MCF 10A (cell line): ENCODE data around the gene RAPSN. TPM values are rescaled to one million over a fixed set of nuclear protein-coding genes. Genes with fewer than 3 reads are reported as not detected.

ENCODE experiments used
- BruUV-seq: library from RNA; stranded (reverse); fragments of 400-500 nt; replicated peaks from 2 replicates; lab custom pipeline; 2021; lab: Mats Ljungman, UMichigan
- CTCF ChIA-PET: fragments of 300-600 bp; sonication (Branson Sonifier 250); formaldehyde crosslinking; extraction: SDS; loops from one replicate; lab custom pipeline; 2021; ENCODE audit warnings: antibody characterized with exemption, inconsistent platforms; lab: Yijun Ruan, JAX
- POLR2A ChIA-PET: fragments of 300-600, 350-650 bp; sonication (Branson Sonifier 250); formaldehyde crosslinking; extraction: SDS; loops from one replicate; lab custom pipeline; 2020; ENCODE audit warnings: antibody characterized with exemption, inconsistent platforms; lab: Yijun Ruan, JAX
- DNase-seq: peaks from one replicate; pipeline ENCODE4 v3.0.0-alpha.2; 2018; ENCODE audit not compliant: unreplicated experiment
- H3K27ac Mint-ChIP-seq: one replicate; pipeline ENCODE4 v1.8.0; 2022; ENCODE audit warnings: mild to moderate bottlenecking, low read depth, mixed read lengths; ENCODE audit not compliant: unreplicated experiment
- H3K27me3 Mint-ChIP-seq: one replicate; pipeline ENCODE4 v1.8.0; 2022; ENCODE audit warnings: mixed read lengths; ENCODE audit not compliant: insufficient read depth, unreplicated experiment
- H3K36me3 Mint-ChIP-seq: one replicate; pipeline ENCODE4 v1.8.0; 2022; ENCODE audit warnings: mild to moderate bottlenecking, moderate library complexity, mixed read lengths; ENCODE audit not compliant: insufficient read depth, unreplicated experiment
- H3K4me1 Mint-ChIP-seq: one replicate; pipeline ENCODE4 v1.8.0; 2022; ENCODE audit warnings: mixed read lengths; ENCODE audit not compliant: insufficient read depth, unreplicated experiment
- H3K4me3 Mint-ChIP-seq: one replicate; pipeline ENCODE4 v1.8.0; 2022; ENCODE audit warnings: mild to moderate bottlenecking, moderate library complexity, mixed read lengths; ENCODE audit not compliant: unreplicated experiment
- H3K9me3 Mint-ChIP-seq: one replicate; pipeline ENCODE4 v1.8.0; 2022; ENCODE audit warnings: mixed read lengths; ENCODE audit not compliant: unreplicated experiment
- intact Hi-C: fragments of 100-400 bp; cut with micrococcal nuclease; formaldehyde crosslinking; loops from 2 replicates; pipeline ENCODE4 v1.14.1; 2022
- total RNA-seq: library from RNA; stranded (reverse); gene quantifications from 2 replicates; pipeline ENCODE4 v1.2.3, GENCODE V29; 2022
- TF ChIP-seq, protein P1 (sequence below): fragments of 200-600 bp; IDR thresholded peaks from one replicate; pipeline ENCODE4 v1.8.0; 2022; ENCODE audit warnings: antibody characterized with exemption, mild to moderate bottlenecking; ENCODE audit not compliant: unreplicated experiment

The RAPSN gene
- total RNA-seq, 1 experiment from 2014 or later, result 0.51 TPM

DNA sequence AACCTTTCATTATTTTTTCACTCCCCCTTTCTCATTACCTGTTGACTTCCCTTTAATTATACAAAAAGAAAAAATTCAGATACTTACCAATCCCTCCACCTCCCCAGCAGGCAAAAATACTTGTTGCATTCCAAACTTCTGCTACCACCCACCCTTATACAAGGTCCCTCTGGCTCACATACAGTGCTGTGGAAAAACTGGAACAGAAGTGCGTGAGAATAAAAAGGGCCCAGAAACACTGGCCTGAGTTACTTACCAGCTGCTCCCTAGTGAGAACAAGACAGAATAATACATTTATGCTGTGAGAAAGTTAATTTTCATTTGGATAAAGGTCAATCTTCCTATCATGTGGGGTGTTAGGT is 46.9 kb upstream of the RAPSN start:
- no peak overlapping the region for H3K27ac Mint-ChIP-seq
- H3K4me1 Mint-ChIP-seq, result peaks cover 9% of the 10 kb centered on the region
- TF ChIP-seq, protein P1, sequence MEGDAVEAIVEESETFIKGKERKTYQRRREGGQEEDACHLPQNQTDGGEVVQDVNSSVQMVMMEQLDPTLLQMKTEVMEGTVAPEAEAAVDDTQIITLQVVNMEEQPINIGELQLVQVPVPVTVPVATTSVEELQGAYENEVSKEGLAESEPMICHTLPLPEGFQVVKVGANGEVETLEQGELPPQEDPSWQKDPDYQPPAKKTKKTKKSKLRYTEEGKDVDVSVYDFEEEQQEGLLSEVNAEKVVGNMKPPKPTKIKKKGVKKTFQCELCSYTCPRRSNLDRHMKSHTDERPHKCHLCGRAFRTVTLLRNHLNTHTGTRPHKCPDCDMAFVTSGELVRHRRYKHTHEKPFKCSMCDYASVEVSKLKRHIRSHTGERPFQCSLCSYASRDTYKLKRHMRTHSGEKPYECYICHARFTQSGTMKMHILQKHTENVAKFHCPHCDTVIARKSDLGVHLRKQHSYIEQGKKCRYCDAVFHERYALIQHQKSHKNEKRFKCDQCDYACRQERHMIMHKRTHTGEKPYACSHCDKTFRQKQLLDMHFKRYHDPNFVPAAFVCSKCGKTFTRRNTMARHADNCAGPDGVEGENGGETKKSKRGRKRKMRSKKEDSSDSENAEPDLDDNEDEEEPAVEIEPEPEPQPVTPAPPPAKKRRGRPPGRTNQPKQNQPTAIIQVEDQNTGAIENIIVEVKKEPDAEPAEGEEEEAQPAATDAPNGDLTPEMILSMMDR, result no peak
- H3K4me3 Mint-ChIP-seq, result no peak overlapping the region
- no peak for DNase-seq
- ChIA-PET POLR2A (interaction anchor here (0.7 to 2.3 kb wide), 4 partner anchors 10 to 56 kb away, joined by 3 to 7 read pairs (median 4); no protein-coding TSS in a partner anchor), CTCF (interaction anchor here (0.6 to 1.8 kb wide), 2 partner anchors 10 to 142 kb away, joined by 3 to 10 read pairs; no protein-coding TSS in a partner anchor)
- no peaks in the 10 kb centered on the region for H3K9me3 Mint-ChIP-seq
- H3K36me3 Mint-ChIP-seq, result peaks cover 35% of the 10 kb centered on the region
- TSS peak; percentile 97 for BruUV-seq
- intact Hi-C loops, result loop anchor here (5.0 kb wide), 1 partner anchor 56 kb away; the partner anchor contains the start of gene CELF1
- no peaks in the 10 kb centered on the region for H3K27me3 Mint-ChIP-seq

DNA sequence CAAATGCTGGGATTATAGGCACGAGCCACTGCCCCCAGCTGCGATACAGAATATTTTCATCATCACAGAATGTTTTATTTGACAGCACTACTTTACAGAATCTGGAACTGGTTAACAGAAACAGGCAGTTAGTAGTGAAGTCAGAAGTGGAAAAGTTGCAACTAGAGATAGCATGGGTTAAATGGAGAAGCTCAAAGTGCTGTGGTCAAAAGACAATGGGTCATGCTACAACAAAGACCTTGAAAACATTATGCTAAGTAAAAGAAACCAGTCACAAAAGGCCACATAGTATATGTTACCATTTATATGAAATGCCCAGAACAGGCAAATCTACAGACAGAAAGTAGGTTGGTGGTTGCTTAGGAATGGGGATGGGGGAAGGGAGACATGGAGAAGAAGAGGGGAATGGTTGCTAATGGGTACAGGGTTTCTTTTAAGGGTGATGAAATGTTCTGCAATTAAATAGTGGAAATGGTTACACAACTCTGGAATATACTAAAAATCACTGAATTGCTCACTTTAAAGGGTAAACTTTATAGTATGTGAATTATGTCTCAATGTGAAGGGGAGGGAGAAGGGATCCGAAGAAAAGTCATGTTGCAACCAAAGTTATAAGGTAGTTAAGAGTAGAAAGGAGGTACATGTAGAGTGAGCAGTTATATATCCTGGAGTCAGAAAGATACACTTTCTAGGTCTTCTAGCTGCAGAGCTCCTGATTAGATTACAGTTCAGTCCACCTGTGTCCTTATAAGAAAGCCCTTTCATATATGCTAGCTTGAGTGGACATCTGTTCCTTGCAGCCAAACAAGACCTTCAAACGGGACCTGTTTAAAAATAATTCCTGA is 46.3 kb upstream of the RAPSN start:
- Mint-ChIP-seq H3K4me1 (peaks cover 9% of the 10 kb centered on the region), H3K27me3 (no peaks in the 10 kb centered on the region), H3K9me3 (no peaks in the 10 kb centered on the region), H3K27ac (no peak overlapping the region), H3K4me3 (no peak overlapping the region), H3K36me3 (peaks cover 35% of the 10 kb centered on the region)
- ChIA-PET CTCF (interaction anchor here (0.6 to 1.8 kb wide), 2 partner anchors 11 to 143 kb away, joined by 3 to 10 read pairs; no protein-coding TSS in a partner anchor), POLR2A (interaction anchor here (0.7 to 2.3 kb wide), 8 partner anchors 8 to 56 kb away, joined by 3 to 7 read pairs (median 4); no protein-coding TSS in a partner anchor)
- peak; percentile 50 for DNase-seq
- BruUV-seq, result no TSS peak
- TF ChIP-seq, protein P1, result no peak
- intact Hi-C loops, result loop anchor here (5.0 kb wide), 1 partner anchor 57 kb away; the partner anchor contains the start of gene CELF1

DNA sequence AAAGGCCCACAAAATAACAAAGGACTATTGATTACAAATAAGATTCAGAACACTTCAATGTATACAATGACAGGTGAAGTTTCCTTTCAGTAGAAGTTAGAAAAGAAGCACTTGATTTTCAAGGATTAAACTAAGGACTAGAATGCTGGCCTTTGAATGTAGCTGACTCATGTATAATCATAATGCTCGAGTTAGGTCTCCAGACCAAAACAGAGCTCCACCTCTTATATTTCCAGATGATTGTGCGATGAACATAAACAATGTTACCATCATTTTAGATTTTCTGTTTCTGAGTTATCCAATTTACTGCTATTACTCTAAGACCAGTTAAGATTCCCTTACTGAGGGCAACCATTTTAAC is 40.4 kb upstream of the RAPSN start:
- Mint-ChIP-seq H3K4me1 (peaks cover 9% of the 10 kb centered on the region), H3K4me3 (no peak overlapping the region), H3K27me3 (no peaks in the 10 kb centered on the region), H3K36me3 (peaks cover 68% of the 10 kb centered on the region), H3K9me3 (no peaks in the 10 kb centered on the region), H3K27ac (no peak overlapping the region)
- BruUV-seq, result no TSS peak
- intact Hi-C loops, result loop anchor here (5.0 kb wide), 1 partner anchor 53 kb away; no protein-coding TSS in a partner anchor
- POLR2A ChIA-PET, result interaction anchor here (0.6 to 1.9 kb wide), 6 partner anchors 10 to 64 kb away, joined by 3 to 8 read pairs (median 4); partner anchors contain the start of gene CELF1
- DNase-seq, result no peak
- CTCF ChIA-PET, result interaction anchor here (0.6 kb wide), 2 partner anchors 9 to 27 kb away, joined by 3 read pairs; no protein-coding TSS in a partner anchor
- TF ChIP-seq, protein P1, result no peak
